WTC11 (cell line): Measurements from ENCODE around the gene PICALM. TPM values are rescaled to one million over a fixed set of nuclear protein-coding genes. Genes with fewer than 3 reads are reported as not detected.

ENCODE experiments used
- ATAC-seq: fragments of 200-7000 bp; cut with Tn5 transposase; 2 replicates; pipeline ENCODE4 v1.10.0; 2021; ENCODE audit warnings: mild to moderate bottlenecking, moderate library complexity
- CTCF ChIA-PET: fragments of 300-600 bp; sonication (Branson Sonifier 250); formaldehyde crosslinking; loops from one replicate; lab custom pipeline; 2021; ENCODE audit warnings: antibody characterized with exemption; lab: Charles Lee
- POLR2A ChIA-PET: fragments of 350-600 bp; sonication (Branson Sonifier 250); formaldehyde crosslinking; loops from one replicate; lab custom pipeline; 2021; ENCODE audit warnings: antibody characterized with exemption; lab: Charles Lee
- DNase-seq: peaks from one replicate; pipeline ENCODE4 v3.0.0; 2021; ENCODE audit warnings: low spot score
- H3K27ac Mint-ChIP-seq: 2 replicates; pipeline ENCODE4 v1.8.0; 2021; ENCODE audit warnings: mixed read lengths
- H3K27me3 Mint-ChIP-seq: 2 replicates; pipeline ENCODE4 v1.8.0; 2021; ENCODE audit warnings: low read depth, mild to moderate bottlenecking, moderate library complexity, mixed read lengths
- H3K36me3 Mint-ChIP-seq: 2 replicates; pipeline ENCODE4 v1.8.0; 2021; ENCODE audit warnings: mixed read lengths
- H3K4me1 Mint-ChIP-seq: 2 replicates; pipeline ENCODE4 v1.8.0; 2022; ENCODE audit warnings: mixed read lengths
- H3K4me3 Mint-ChIP-seq: 2 replicates; pipeline ENCODE4 v1.8.0; 2021; ENCODE audit warnings: mild to moderate bottlenecking, moderate library complexity, mixed read lengths
- H3K9me3 Mint-ChIP-seq: 2 replicates; pipeline ENCODE4 v1.8.0; 2021; ENCODE audit warnings: mixed read lengths
- CREB1 ChIP-seq: sonication (generic); formaldehyde crosslinking; IDR thresholded peaks from 2 replicates; pipeline ENCODE4 v1.8.0; 2023; ENCODE audit warnings: mild to moderate bottlenecking, missing genetic modification reagents
- CREM ChIP-seq: sonication (generic); formaldehyde crosslinking; IDR thresholded peaks from 2 replicates; pipeline ENCODE4 v1.8.1; 2022; ENCODE audit warnings: mild to moderate bottlenecking, missing genetic modification reagents, moderate library complexity
- E2F5 ChIP-seq: sonication (generic); formaldehyde crosslinking; IDR thresholded peaks from 2 replicates; pipeline ENCODE4 v1.8.1; 2022; ENCODE audit warnings: mild to moderate bottlenecking, moderate library complexity, missing genetic modification reagents
- ELF4 ChIP-seq: sonication (generic); formaldehyde crosslinking; IDR thresholded peaks from 2 replicates; pipeline ENCODE4 v1.8.1; 2022; ENCODE audit warnings: low read depth, mild to moderate bottlenecking, moderate library complexity, missing genetic modification reagents
- FOXP4 ChIP-seq: sonication (generic); formaldehyde crosslinking; IDR thresholded peaks from 2 replicates; pipeline ENCODE4 v1.8.0; 2022; ENCODE audit warnings: mild to moderate bottlenecking, missing genetic modification reagents
- GABPB1 ChIP-seq: sonication (generic); formaldehyde crosslinking; IDR thresholded peaks from 2 replicates; pipeline ENCODE4 v1.8.1; 2023; ENCODE audit warnings: mild to moderate bottlenecking, missing genetic modification reagents
- GRHL2 ChIP-seq: fragments of 250-450 bp; sonication (Bioruptor Pico); IDR thresholded peaks from 2 replicates; pipeline ENCODE4 v1.8.0; 2022; ENCODE audit warnings: mild to moderate bottlenecking, moderate library complexity; ENCODE audit not compliant: insufficient replicate concordance, severe bottlenecking
- IRF2 ChIP-seq: sonication (generic); formaldehyde crosslinking; IDR thresholded peaks from 2 replicates; pipeline ENCODE4 v1.8.0; 2022; ENCODE audit warnings: low read depth, missing genetic modification reagents, borderline replicate concordance
- NFATC4 ChIP-seq: fragments of 250-450 bp; sonication (Bioruptor Pico); IDR thresholded peaks from 2 replicates; pipeline ENCODE4 v1.9.0; 2021; ENCODE audit warnings: mild to moderate bottlenecking
- NFYB ChIP-seq: sonication (generic); formaldehyde crosslinking; conservative IDR thresholded peaks from 2 replicates; pipeline ENCODE4 v1.8.0; 2022; ENCODE audit warnings: low read depth, missing genetic modification reagents
- PRRX2 ChIP-seq: fragments of 250-450 bp; sonication (Bioruptor Pico); IDR thresholded peaks from 2 replicates; pipeline ENCODE4 v1.8.0; 2021; ENCODE audit warnings: mild to moderate bottlenecking
- RORB ChIP-seq: fragments of 250-450 bp; sonication (Bioruptor Pico); IDR thresholded peaks from 2 replicates; pipeline ENCODE4 v1.9.0; 2021; ENCODE audit warnings: mild to moderate bottlenecking
- SMAD4 ChIP-seq: sonication (generic); formaldehyde crosslinking; IDR thresholded peaks from 2 replicates; pipeline ENCODE4 v1.8.0; 2022; ENCODE audit warnings: mild to moderate bottlenecking, missing genetic modification reagents
- SP1 ChIP-seq: sonication (generic); formaldehyde crosslinking; conservative IDR thresholded peaks from 2 replicates; pipeline ENCODE4 v1.8.1; 2022; ENCODE audit warnings: missing genetic modification reagents
- TEAD1 ChIP-seq: sonication (generic); formaldehyde crosslinking; IDR thresholded peaks from 2 replicates; pipeline ENCODE4 v1.8.0; 2022; ENCODE audit warnings: mild to moderate bottlenecking, missing genetic modification reagents
- TEAD4 ChIP-seq: sonication (generic); formaldehyde crosslinking; IDR thresholded peaks from 2 replicates; pipeline ENCODE4 v1.8.0; 2022; ENCODE audit warnings: mild to moderate bottlenecking, missing genetic modification reagents
- ZBTB43 ChIP-seq: sonication (generic); formaldehyde crosslinking; IDR thresholded peaks from 2 replicates; pipeline ENCODE4 v1.8.1; 2023; ENCODE audit warnings: mild to moderate bottlenecking, missing genetic modification reagents
- ZNF396 ChIP-seq: fragments of 250-450 bp; sonication (Bioruptor Pico); IDR thresholded peaks from 2 replicates; pipeline ENCODE4 v1.8.0; 2021; ENCODE audit warnings: mild to moderate bottlenecking, moderate library complexity, borderline replicate concordance
- ZNF512 ChIP-seq: sonication (generic); formaldehyde crosslinking; IDR thresholded peaks from 2 replicates; pipeline ENCODE4 v1.8.1; 2022; ENCODE audit warnings: missing genetic modification reagents, borderline replicate concordance
- total RNA-seq: library from RNA; stranded (reverse); gene quantifications from 3 replicates; pipeline ENCODE4 v1.2.3, GENCODE V29; 2021
- TF ChIP-seq, protein P1 (sequence below): sonication (generic); formaldehyde crosslinking; IDR thresholded peaks from 2 replicates; pipeline ENCODE4 v1.8.0; 2023; ENCODE audit warnings: missing genetic modification reagents, mild to moderate bottlenecking, borderline replicate concordance
- TF ChIP-seq, protein P2 (sequence below): sonication (generic); formaldehyde crosslinking; IDR thresholded peaks from 2 replicates; pipeline ENCODE4 v1.8.0; 2022; ENCODE audit warnings: mild to moderate bottlenecking, missing genetic modification reagents
- TF ChIP-seq, protein P3 (sequence below): sonication (generic); formaldehyde crosslinking; IDR thresholded peaks from 2 replicates; pipeline ENCODE4 v1.8.1; 2023; ENCODE audit warnings: mild to moderate bottlenecking, missing genetic modification reagents, moderate library complexity

PICALM gene
- total RNA-seq, 1 experiment from 2014 or later = 69.9 TPM

DNA sequence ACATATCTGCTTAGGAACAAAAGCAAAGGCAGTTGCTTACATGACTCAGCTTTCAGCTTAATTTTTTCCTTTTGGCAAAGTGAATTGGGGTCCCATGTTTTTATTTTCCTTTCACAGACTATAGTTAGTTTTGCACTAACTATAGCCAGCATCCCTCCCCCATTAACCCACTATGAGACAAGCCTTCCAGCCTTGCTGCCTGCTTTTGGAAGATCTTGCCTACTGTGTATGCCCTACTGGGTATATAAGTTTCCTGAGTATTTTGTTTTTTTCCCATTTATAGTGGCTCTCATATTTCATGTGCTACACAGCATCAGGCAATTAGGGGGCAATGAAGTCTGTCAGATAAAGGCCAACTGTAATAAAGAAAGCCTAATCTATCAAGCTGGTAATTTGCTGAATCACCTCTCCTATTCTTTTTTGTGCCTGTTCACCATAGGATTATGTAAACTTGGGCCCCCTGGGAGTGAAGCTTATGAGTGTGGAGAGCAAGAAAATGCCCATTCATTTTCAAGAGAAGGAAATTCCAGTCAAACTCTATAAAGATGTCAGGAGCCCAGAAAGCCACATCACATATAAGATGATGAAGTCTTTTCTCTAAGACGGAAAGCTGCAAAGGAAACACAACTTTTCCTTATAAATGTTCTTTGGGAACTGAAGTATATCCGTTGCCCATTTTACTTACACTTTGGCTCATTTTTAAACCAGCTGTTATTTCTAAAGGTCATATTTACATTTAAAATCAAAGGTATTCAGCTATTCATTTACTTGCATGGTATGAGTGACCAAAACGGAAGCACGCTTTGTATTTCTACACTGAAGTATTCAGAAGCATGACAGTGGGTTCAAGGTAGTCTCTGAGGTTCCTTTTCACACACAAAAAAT lies 149.7 kb downstream of the PICALM start (continued):
- TF ChIP-seq, protein P1, sequence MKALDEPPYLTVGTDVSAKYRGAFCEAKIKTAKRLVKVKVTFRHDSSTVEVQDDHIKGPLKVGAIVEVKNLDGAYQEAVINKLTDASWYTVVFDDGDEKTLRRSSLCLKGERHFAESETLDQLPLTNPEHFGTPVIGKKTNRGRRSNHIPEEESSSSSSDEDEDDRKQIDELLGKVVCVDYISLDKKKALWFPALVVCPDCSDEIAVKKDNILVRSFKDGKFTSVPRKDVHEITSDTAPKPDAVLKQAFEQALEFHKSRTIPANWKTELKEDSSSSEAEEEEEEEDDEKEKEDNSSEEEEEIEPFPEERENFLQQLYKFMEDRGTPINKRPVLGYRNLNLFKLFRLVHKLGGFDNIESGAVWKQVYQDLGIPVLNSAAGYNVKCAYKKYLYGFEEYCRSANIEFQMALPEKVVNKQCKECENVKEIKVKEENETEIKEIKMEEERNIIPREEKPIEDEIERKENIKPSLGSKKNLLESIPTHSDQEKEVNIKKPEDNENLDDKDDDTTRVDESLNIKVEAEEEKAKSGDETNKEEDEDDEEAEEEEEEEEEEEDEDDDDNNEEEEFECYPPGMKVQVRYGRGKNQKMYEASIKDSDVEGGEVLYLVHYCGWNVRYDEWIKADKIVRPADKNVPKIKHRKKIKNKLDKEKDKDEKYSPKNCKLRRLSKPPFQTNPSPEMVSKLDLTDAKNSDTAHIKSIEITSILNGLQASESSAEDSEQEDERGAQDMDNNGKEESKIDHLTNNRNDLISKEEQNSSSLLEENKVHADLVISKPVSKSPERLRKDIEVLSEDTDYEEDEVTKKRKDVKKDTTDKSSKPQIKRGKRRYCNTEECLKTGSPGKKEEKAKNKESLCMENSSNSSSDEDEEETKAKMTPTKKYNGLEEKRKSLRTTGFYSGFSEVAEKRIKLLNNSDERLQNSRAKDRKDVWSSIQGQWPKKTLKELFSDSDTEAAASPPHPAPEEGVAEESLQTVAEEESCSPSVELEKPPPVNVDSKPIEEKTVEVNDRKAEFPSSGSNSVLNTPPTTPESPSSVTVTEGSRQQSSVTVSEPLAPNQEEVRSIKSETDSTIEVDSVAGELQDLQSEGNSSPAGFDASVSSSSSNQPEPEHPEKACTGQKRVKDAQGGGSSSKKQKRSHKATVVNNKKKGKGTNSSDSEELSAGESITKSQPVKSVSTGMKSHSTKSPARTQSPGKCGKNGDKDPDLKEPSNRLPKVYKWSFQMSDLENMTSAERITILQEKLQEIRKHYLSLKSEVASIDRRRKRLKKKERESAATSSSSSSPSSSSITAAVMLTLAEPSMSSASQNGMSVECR (CRISPR knock-in tag) = no peak

GRCh38 chr11:85914425-85914824 lies 154.5 kb downstream of the PICALM start:
- ATAC-seq = no peak
- peaks cover 22% of the 10 kb centered on the region for H3K9me3 Mint-ChIP-seq
- TF ChIP-seq GABPB1 (CRISPR knock-in tag) (no peak), RORB (CRISPR knock-in tag) (no peak), TEAD4 (CRISPR knock-in tag) (no peak)
- TF ChIP-seq, protein P2, sequence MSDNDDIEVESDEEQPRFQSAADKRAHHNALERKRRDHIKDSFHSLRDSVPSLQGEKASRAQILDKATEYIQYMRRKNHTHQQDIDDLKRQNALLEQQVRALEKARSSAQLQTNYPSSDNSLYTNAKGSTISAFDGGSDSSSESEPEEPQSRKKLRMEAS (CRISPR knock-in tag) = no peak
- TF ChIP-seq, all 79 proteins: peak for 0
- CTCF ChIA-PET = no interaction called here
- Mint-ChIP-seq H3K4me3 (no peak overlapping the region), H3K27me3 (no peaks in the 10 kb centered on the region), H3K36me3 (peaks cover 13% of the 10 kb centered on the region), H3K4me1 (peaks cover 14% of the 10 kb centered on the region), H3K27ac (no peak overlapping the region)
- no peak for DNase-seq
- POLR2A ChIA-PET = no interaction called here

DNA sequence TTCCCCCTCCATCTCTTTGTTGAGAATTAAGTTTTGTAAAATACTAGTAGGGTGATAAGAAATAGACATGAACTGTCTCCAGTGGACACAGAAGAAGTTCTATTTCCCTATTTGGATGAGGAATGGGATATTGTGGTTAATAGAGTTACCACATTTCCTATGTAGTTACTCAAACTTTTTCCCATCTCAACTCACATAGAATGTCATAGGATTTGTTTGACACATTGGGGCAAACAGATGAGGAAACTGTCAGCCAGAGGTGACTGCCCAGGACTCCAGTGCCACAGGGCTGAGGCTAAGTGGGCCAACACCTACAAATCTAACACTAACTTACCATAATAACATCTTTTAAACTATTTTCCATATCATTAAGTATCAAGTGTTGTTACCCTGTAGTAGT lies 155.4 kb downstream of the PICALM start:
- Mint-ChIP-seq H3K9me3 (peaks cover 22% of the 10 kb centered on the region), H3K27me3 (no peaks in the 10 kb centered on the region), H3K27ac (no peak overlapping the region), H3K36me3 (peaks cover 13% of the 10 kb centered on the region), H3K4me1 (peaks cover 5% of the 10 kb centered on the region), H3K4me3 (no peak overlapping the region)
- no peak for DNase-seq
- ChIA-PET CTCF (no interaction called here), POLR2A (no interaction called here)
- no peak for TF ChIP-seq CREB1 (CRISPR knock-in tag)
- no peak for TF ChIP-seq NFATC4 (CRISPR knock-in tag)
- TF ChIP-seq IRF2 (CRISPR knock-in tag) = no peak
- no peak for TF ChIP-seq SMAD4 (CRISPR knock-in tag)
- no peak for TF ChIP-seq PRRX2 (CRISPR knock-in tag)
- TF ChIP-seq FOXP4 (CRISPR knock-in tag) = no peak
- TF ChIP-seq TEAD1 = no peak
- TF ChIP-seq SP1 (CRISPR knock-in tag) = no peak
- TF ChIP-seq, protein P3, sequence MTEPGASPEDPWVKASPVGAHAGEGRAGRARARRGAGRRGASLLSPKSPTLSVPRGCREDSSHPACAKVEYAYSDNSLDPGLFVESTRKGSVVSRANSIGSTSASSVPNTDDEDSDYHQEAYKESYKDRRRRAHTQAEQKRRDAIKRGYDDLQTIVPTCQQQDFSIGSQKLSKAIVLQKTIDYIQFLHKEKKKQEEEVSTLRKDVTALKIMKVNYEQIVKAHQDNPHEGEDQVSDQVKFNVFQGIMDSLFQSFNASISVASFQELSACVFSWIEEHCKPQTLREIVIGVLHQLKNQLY (CRISPR knock-in tag) = no peak
- TF ChIP-seq ZNF396 (CRISPR knock-in tag) = no peak
- no peak for TF ChIP-seq ELF4 (CRISPR knock-in tag)
- no peak for TF ChIP-seq ZNF512 (CRISPR knock-in tag)
- no peak for TF ChIP-seq GRHL2 (CRISPR knock-in tag)
- TF ChIP-seq NFYB (CRISPR knock-in tag) = no peak
- no peak for TF ChIP-seq ZBTB43
- no peak for TF ChIP-seq E2F5
- TF ChIP-seq CREM (CRISPR knock-in tag) = no peak
- ATAC-seq = no peak
